GM19372 (cell line): ENCODE measurements around the gene MMRN2.
"Not testable (repeated sequence)": the region's sequence is repeated elsewhere in the genome, so short reads cannot be mapped to it uniquely, and the experiment has no call there.

Experiments
- ATAC-seq: cut with Tn5 transposase; IDR thresholded peaks from one replicate; pipeline ENCODE4 v1.9.1; 2021; ENCODE audit warnings: mild to moderate bottlenecking, low read depth, moderate library complexity; ENCODE audit not compliant: unreplicated experiment

MMRN2 gene

GRCh38 chr10:86958116-86958900 is 893 bp upstream of the MMRN2 start, which contains the start of gene SNCG:
Gene SNCG, plus strand, starts transcription at chr10:86958599. Its CDS starts 99 bp downstream, at chr10:86958698.
- no peak for ATAC-seq

GRCh38 chr10:86956848-86957448 is 467 bp downstream of the MMRN2 start:
- no peak for ATAC-seq

- no peak for ATAC-seq
Observed at GRCh38 chr10:86956195-86956847, 1.1 kb downstream of the MMRN2 start.

GRCh38 chr10:86955501-86956194 is 1.8 kb downstream of the MMRN2 start:
- ATAC-seq, result no peak

GRCh38 chr10:86954681-86955500 is 2.5 kb downstream of the MMRN2 start:
- ATAC-seq, result no peak

GRCh38 chr10:86953747-86954680 is 3.4 kb downstream of the MMRN2 start:
- no peak for ATAC-seq

- not testable (repeated sequence) for ATAC-seq
Observed at GRCh38 chr10:86952697-86953096, 4.7 kb downstream of the MMRN2 start.

GRCh38 chr10:86952106-86952505 is 5.3 kb downstream of the MMRN2 start:
- no peak for ATAC-seq

GRCh38 chr10:86951184-86951761 is 6.1 kb downstream of the MMRN2 start:
- no peak for ATAC-seq

- no peak for ATAC-seq
Observed at GRCh38 chr10:86950349-86950748, 7.1 kb downstream of the MMRN2 start.

- ATAC-seq, result not testable (repeated sequence)
Observed at GRCh38 chr10:86947806-86948205, 9.6 kb downstream of the MMRN2 start.

- ATAC-seq, result no peak
Observed at GRCh38 chr10:86946213-86947155, 10.9 kb downstream of the MMRN2 start.

- no peak for ATAC-seq
Observed at GRCh38 chr10:86945361-86946212, 11.8 kb downstream of the MMRN2 start.

GRCh38 chr10:86944907-86945306 is 12.5 kb downstream of the MMRN2 start:
- no peak for ATAC-seq

GRCh38 chr10:86944471-86944870 is 12.9 kb downstream of the MMRN2 start:
- ATAC-seq, result no peak

GRCh38 chr10:86944031-86944419 is 13.4 kb downstream of the MMRN2 start:
- ATAC-seq, result no peak
